GM23338 (cell line): ENCODE measurements around the gene IGSF21. TPM values are rescaled to one million over a fixed set of nuclear protein-coding genes. Genes with fewer than 3 reads are reported as not detected.

Source experiments
- ATAC-seq: fragments of 200-7000 bp; cut with Tn5 transposase; 3 replicates; pipeline ENCODE4 v1.9.1; 2020
- DNase-seq: peaks from one replicate; pipeline ENCODE4 v3.0.0-alpha.2; 2015; ENCODE audit warnings: low spot score
- H2AFZ ChIP-seq: fragments of 200-600 bp; sonication (generic); 2 replicates; pipeline ENCODE4 v1.8.0; 2016; ENCODE audit warnings: antibody characterized with exemption, mild to moderate bottlenecking, moderate library complexity
- H3F3A ChIP-seq: fragments of 200-600 bp; sonication (generic); replicated peaks from 2 replicates; pipeline ENCODE4 v1.8.0; 2017; ENCODE audit warnings: antibody characterized with exemption, mixed run types, low read depth
- H3K27ac ChIP-seq: fragments of 200-600 bp; sonication (generic); 2 replicates; pipeline ENCODE4 v1.6.1; 2016; ENCODE audit warnings: low read depth
- H3K27me3 ChIP-seq: fragments of 200-600 bp; sonication (generic); 2 replicates; pipeline ENCODE4 v1.8.0; 2016; ENCODE audit warnings: mild to moderate bottlenecking, mixed run types, moderate library complexity; ENCODE audit not compliant: insufficient read depth
- H3K36me3 ChIP-seq: fragments of 200-600 bp; sonication (generic); 2 replicates; pipeline ENCODE4 v1.8.0; 2016; ENCODE audit warnings: mild to moderate bottlenecking; ENCODE audit not compliant: insufficient read depth
- H3K4me1 ChIP-seq: fragments of 200-600 bp; sonication (generic); 2 replicates; pipeline ENCODE4 v1.8.0; 2016; ENCODE audit warnings: mild to moderate bottlenecking, moderate library complexity; ENCODE audit not compliant: insufficient read depth
- H3K4me2 ChIP-seq: fragments of 200-600 bp; sonication (generic); 2 replicates; pipeline ENCODE4 v1.7.1; 2017; ENCODE audit warnings: mixed run types
- H3K4me3 ChIP-seq: fragments of 200-600 bp; sonication (generic); 2 replicates; pipeline ENCODE4 v1.6.1; 2016; ENCODE audit warnings: mixed run types
- H3K79me2 ChIP-seq: fragments of 200-600 bp; sonication (generic); replicated peaks from 2 replicates; pipeline ENCODE4 v1.8.0; 2017; ENCODE audit warnings: mild to moderate bottlenecking; ENCODE audit not compliant: insufficient read depth
- H3K9me2 ChIP-seq: fragments of 200-600 bp; sonication (generic); 2 replicates; pipeline ENCODE4 v1.8.0; 2017; ENCODE audit not compliant: insufficient read depth
- H4K20me1 ChIP-seq: fragments of 200-600 bp; sonication (generic); replicated peaks from 2 replicates; pipeline ENCODE4 v1.8.0; 2017; ENCODE audit warnings: mild to moderate bottlenecking; ENCODE audit not compliant: insufficient read depth
- H3K27ac Mint-ChIP-seq: 2 replicates; pipeline ENCODE4 v1.8.0; 2020; ENCODE audit warnings: inconsistent platforms, mild to moderate bottlenecking, moderate library complexity, mixed read lengths
- H3K27me3 Mint-ChIP-seq: 3 replicates; pipeline ENCODE4 v1.8.0; 2022; ENCODE audit warnings: low read depth, mild to moderate bottlenecking, moderate library complexity, mixed read lengths, inconsistent platforms; ENCODE audit not compliant: insufficient read depth, poor library complexity
- H3K36me3 Mint-ChIP-seq: 3 replicates; pipeline ENCODE4 v1.8.0; 2021; ENCODE audit warnings: low read depth, mild to moderate bottlenecking, inconsistent platforms, moderate library complexity, mixed read lengths
- H3K4me1 Mint-ChIP-seq: 3 replicates; pipeline ENCODE4 v1.8.0; 2020; ENCODE audit warnings: mild to moderate bottlenecking, inconsistent platforms, mixed read lengths
- H3K4me3 Mint-ChIP-seq: 3 replicates; pipeline ENCODE4 v1.8.0; 2021; ENCODE audit warnings: moderate library complexity, mild to moderate bottlenecking, inconsistent platforms, mixed read lengths
- H3K9me3 Mint-ChIP-seq: 3 replicates; pipeline ENCODE4 v1.8.0; 2020; ENCODE audit warnings: moderate library complexity, mild to moderate bottlenecking, inconsistent platforms, mixed read lengths
- CREB1 ChIP-seq: fragments of 250-450 bp; sonication (Bioruptor Pico); IDR thresholded peaks from 2 replicates; pipeline ENCODE4 v1.5.0; 2020; ENCODE audit warnings: low read depth, mild to moderate bottlenecking, moderate library complexity
- EZH2 ChIP-seq: fragments of 200-600 bp; sonication (generic); IDR thresholded peaks from one replicate; pipeline ENCODE4 v1.8.0; 2017; ENCODE audit warnings: antibody characterized with exemption, mild to moderate bottlenecking, low read depth; ENCODE audit not compliant: unreplicated experiment
- EZH2phosphoT487 ChIP-seq: fragments of 200-600 bp; sonication (generic); IDR thresholded peaks from one replicate; pipeline ENCODE4 v1.8.1; 2018; ENCODE audit warnings: antibody characterized with exemption; ENCODE audit not compliant: unreplicated experiment
- JUNB ChIP-seq: IDR thresholded peaks from one replicate; pipeline ENCODE4 v1.6.1; 2016; ENCODE audit warnings: antibody characterized with exemption; ENCODE audit not compliant: unreplicated experiment
- NANOG ChIP-seq: IDR thresholded peaks from 2 replicates; pipeline ENCODE4 v1.6.1; 2016; ENCODE audit warnings: antibody characterized with exemption, borderline replicate concordance
- POLR2AphosphoS5 ChIP-seq: IDR thresholded peaks from 2 replicates; pipeline ENCODE4 v1.6.1; 2016; ENCODE audit warnings: antibody characterized with exemption, low read depth
- REST ChIP-seq: IDR thresholded peaks from one replicate; pipeline ENCODE4 v1.6.1; 2018; ENCODE audit warnings: antibody characterized with exemption; ENCODE audit not compliant: unreplicated experiment
- STAT1 ChIP-seq: IDR thresholded peaks from one replicate; pipeline ENCODE4 v1.6.1; 2016; ENCODE audit warnings: antibody characterized with exemption; ENCODE audit not compliant: unreplicated experiment
- polyA plus RNA-seq: library from polyadenylated mRNA; unstranded; fragments of >200 nt; fragmentation: Nextera tagmentation; extraction: Ambion mirVana; gene quantifications from 2 replicates; pipeline ENCODE4 v1.2.1, GENCODE V29; 2016
- total RNA-seq: library from RNA; depleted of rRNA; stranded (reverse); fragments of >200 nt; shearing (Covaris generic); gene quantifications from 2 replicates; pipeline ENCODE4 v1.2.3, GENCODE V29; 2014

IGSF21 gene
- total and polyA plus RNA-seq, 2 experiments from 2014 or later = 15.6 to 15.7 TPM

- Mint-ChIP-seq H3K9me3 (peaks cover 26% of the 10 kb centered on the region), H3K4me1 (peaks cover 29% of the 10 kb centered on the region), H3K36me3 (peaks cover 18% of the 10 kb centered on the region), H3K27ac (no peak overlapping the region), H3K4me3 (no peak overlapping the region), H3K27me3 (peaks cover 16% of the 10 kb centered on the region)
- 0 out of 2 replicates have a peak, but pooled peaks cover 4% of the 10 kb centered on the region for H3K27me3 ChIP-seq
- H3F3A ChIP-seq = no peaks in the 10 kb centered on the region
- H3K4me2 ChIP-seq = no peak overlapping the region
- DNase-seq (no peak), ATAC-seq (no peak)
- H3K27ac ChIP-seq = no peak overlapping the region; the same call in 1 of the 2 replicates
- TF ChIP-seq NANOG = peak; percentile 26; the same call in 1 of the 2 replicates
- no peak for TF ChIP-seq STAT1
- TF ChIP-seq REST = no peak
- H3K36me3 ChIP-seq = no peaks in the 10 kb centered on the region
- H2AFZ ChIP-seq = no peak overlapping the region
- H3K4me3 ChIP-seq = no peak overlapping the region
- no peaks in the 10 kb centered on the region for H3K79me2 ChIP-seq
- H3K9me2 ChIP-seq = no peaks in the 10 kb centered on the region
- H4K20me1 ChIP-seq = no peaks in the 10 kb centered on the region
- H3K4me1 ChIP-seq = peaks cover 34% of the 10 kb centered on the region
Observed at GRCh38 chr1:18094096-18094495, 13.5 kb upstream of the IGSF21 start.

- H3K36me3 Mint-ChIP-seq = peaks cover 18% of the 10 kb centered on the region
- Histone ChIP-seq H4K20me1 (no peaks in the 10 kb centered on the region), H2AFZ (no peak overlapping the region), H3K4me1 (peaks cover 14% of the 10 kb centered on the region; the same call in 1 of the 2 replicates), H3K27me3 (peaks cover 11% of the 10 kb centered on the region; the same call in 1 of the 2 replicates), H3K27ac (no peak overlapping the region), H3K9me2 (no peaks in the 10 kb centered on the region), H3F3A (no peaks in the 10 kb centered on the region), H3K36me3 (no peaks in the 10 kb centered on the region), H3K4me3 (no peak overlapping the region), H3K79me2 (no peaks in the 10 kb centered on the region), H3K4me2 (no peak overlapping the region)
- H3K9me3 Mint-ChIP-seq = peaks cover 26% of the 10 kb centered on the region
- peaks cover 13% of the 10 kb centered on the region for H3K4me1 Mint-ChIP-seq
- H3K4me3 Mint-ChIP-seq = no peak overlapping the region
- no peak overlapping the region for H3K27ac Mint-ChIP-seq
- peaks cover 13% of the 10 kb centered on the region for H3K27me3 Mint-ChIP-seq
- no peak for ATAC-seq
- no peak for DNase-seq
- TF ChIP-seq STAT1 (no peak), CREB1 (CRISPR knock-in tag) (no peak), REST (no peak), EZH2phosphoT487 (no peak), NANOG (no peak), EZH2 (no peak), JUNB (no peak), POLR2AphosphoS5 (no peak)
Observed at GRCh38 chr1:18097206-18097605, 10.4 kb upstream of the IGSF21 start.
